IMR-90 (cell line): ENCODE data around the gene CLIC1.

Source experiments
- RCOR1 ChIP-seq: IDR thresholded peaks from 2 replicates; pipeline ENCODE4 v1.6.1; 2012; ENCODE audit warnings: mild to moderate bottlenecking, low read length, improper control_type of control experiment; ENCODE audit not compliant: insufficient replicate concordance
- TF ChIP-seq, protein P1 (sequence below): conservative IDR thresholded peaks from 2 replicates; pipeline ENCODE4 v1.5.1; 2012; ENCODE audit warnings: mild to moderate bottlenecking, low read depth, low read length, improper control_type of control experiment

DNA sequence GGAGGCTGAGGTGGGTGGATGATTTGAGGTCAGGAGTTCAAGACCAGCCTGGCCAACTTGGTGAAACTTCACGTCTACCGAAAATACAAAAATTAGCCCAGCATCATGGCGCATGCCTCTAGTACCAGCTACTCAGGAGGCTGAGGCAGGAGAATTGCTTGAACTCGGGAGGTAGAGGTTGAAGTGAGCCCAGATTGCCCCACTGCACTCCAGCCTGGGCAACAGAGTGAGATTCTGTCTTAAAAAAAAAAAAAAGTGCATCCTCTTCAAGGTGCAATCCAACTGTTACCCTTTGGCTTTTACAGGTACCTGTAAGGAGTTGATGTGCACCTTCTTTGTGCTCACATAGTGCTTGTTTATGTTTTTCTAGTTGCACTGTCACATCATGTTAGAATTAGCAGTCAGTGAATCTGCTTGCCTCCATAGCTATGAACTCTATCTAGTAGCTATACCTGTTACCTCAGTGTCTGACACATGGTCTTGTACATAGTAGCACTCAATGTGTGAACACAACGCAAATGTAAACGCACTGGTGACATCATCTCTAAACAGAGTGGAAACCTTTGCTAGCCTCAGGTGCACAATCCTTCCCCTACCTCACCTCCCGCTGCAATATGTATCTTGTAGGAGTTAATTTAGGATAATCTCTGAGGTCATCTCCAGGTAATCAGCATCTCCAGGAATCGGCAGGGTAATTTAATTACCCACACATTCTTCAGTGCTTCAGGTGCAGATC lies 13.1 kb upstream of the CLIC1 start:
- TF ChIP-seq, protein P1, sequence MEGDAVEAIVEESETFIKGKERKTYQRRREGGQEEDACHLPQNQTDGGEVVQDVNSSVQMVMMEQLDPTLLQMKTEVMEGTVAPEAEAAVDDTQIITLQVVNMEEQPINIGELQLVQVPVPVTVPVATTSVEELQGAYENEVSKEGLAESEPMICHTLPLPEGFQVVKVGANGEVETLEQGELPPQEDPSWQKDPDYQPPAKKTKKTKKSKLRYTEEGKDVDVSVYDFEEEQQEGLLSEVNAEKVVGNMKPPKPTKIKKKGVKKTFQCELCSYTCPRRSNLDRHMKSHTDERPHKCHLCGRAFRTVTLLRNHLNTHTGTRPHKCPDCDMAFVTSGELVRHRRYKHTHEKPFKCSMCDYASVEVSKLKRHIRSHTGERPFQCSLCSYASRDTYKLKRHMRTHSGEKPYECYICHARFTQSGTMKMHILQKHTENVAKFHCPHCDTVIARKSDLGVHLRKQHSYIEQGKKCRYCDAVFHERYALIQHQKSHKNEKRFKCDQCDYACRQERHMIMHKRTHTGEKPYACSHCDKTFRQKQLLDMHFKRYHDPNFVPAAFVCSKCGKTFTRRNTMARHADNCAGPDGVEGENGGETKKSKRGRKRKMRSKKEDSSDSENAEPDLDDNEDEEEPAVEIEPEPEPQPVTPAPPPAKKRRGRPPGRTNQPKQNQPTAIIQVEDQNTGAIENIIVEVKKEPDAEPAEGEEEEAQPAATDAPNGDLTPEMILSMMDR = no peak
- TF ChIP-seq RCOR1 = no peak
